Stimulated activated memory B cell treated with anti-CD40 and anti-IgM and Interleukin-4, amounts not matched to agents 10 μg/mL and 1 μg/mL and 100 μg/mL, for 72 hours (primary cell): Measurements from ENCODE around the gene CRIP3.

Experiments
- ATAC-seq: fragments of 150-1000 bp; cut with Tn5 transposase; 2 replicates; pipeline ENCODE4 v1.10.0; 2021
- H3K27ac Mint-ChIP-seq: one replicate; pipeline ENCODE4 v1.8.0; 2022; ENCODE audit warnings: mild to moderate bottlenecking, mixed read lengths
- H3K27me3 Mint-ChIP-seq: one replicate; pipeline ENCODE4 v1.8.0; 2022; ENCODE audit warnings: mixed read lengths
- H3K36me3 Mint-ChIP-seq: one replicate; pipeline ENCODE4 v1.8.0; 2022; ENCODE audit warnings: mixed read lengths
- H3K4me1 Mint-ChIP-seq: one replicate; pipeline ENCODE4 v1.8.0; 2022; ENCODE audit warnings: mixed read lengths
- H3K4me3 Mint-ChIP-seq: one replicate; pipeline ENCODE4 v1.8.0; 2022; ENCODE audit warnings: mild to moderate bottlenecking, moderate library complexity, mixed read lengths
- H3K9me3 Mint-ChIP-seq: one replicate; pipeline ENCODE4 v1.8.0; 2022; ENCODE audit warnings: mixed read lengths

Gene CRIP3

DNA sequence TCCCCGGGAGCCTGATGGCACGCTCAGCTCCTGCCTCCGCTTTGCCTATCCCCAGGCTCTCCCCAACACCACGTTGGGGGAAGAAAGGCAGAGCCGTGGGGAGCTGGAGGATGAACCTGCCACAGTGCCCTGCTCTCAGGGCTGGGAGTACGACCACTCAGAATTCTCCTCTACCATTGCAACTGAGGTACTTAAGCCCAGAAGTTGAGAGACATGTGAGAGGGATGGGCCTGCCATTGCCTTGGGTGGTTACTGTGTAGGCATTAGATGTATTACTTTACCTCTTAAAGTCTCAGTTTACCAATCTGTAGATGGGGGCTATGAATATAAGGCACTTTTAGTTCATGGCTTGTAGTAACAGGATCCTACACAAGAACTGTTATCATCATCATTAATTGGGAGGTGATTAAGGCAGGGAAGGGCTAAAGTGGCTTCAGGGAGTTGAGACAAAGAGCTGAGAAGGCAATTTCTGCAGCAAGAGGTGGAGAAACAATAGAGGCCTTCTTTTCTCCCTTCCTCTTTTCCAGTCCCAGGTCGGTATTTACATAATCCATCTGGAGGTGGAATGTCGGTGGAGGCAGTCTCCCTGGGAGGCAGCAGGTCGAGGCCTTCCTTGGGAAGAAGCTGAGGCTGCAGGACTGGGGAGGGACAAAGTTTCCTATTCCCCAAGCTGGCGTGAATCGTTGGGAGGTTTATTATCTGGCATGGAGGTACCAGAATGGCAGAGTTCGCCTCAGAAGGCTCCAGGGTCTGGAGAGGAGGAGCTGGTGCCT is 9.9 kb downstream of the CRIP3 start:
- Mint-ChIP-seq H3K4me1 (peaks cover 8% of the 10 kb centered on the region), H3K27me3 (peaks cover 10% of the 10 kb centered on the region), H3K9me3 (no peaks in the 10 kb centered on the region), H3K27ac (no peak overlapping the region), H3K36me3 (no peaks in the 10 kb centered on the region), H3K4me3 (no peak overlapping the region)
- ATAC-seq, result no peak

GRCh38 chr6:43297644-43298564 is 10.7 kb downstream of the CRIP3 start, which contains the start of gene SLC22A7:
SLC22A7 (plus strand) TSS chr6:43298260; CDS start chr6:43298359, 99 bp downstream.
- H3K27ac Mint-ChIP-seq, result no peak within 1 kb of the TSS

GRCh38 chr6:43296780-43297497 is 11.7 kb downstream of the CRIP3 start:
- Mint-ChIP-seq H3K27ac (no peak overlapping the region), H3K9me3 (no peaks in the 10 kb centered on the region), H3K4me1 (peaks cover 8% of the 10 kb centered on the region)

More at GRCh38 chr6:43297644-43298564, 10.7 kb downstream of the CRIP3 start, which contains the start of gene SLC22A7:
- Mint-ChIP-seq H3K9me3 (no peaks in the 10 kb centered on the region), H3K4me1 (peaks cover 8% of the 10 kb centered on the region), H3K27me3 (peaks cover 10% of the 10 kb centered on the region), H3K36me3 (no peaks in the 10 kb centered on the region), H3K4me3 (no peak within 1 kb of the TSS)
- ATAC-seq, result no peak

DNA sequence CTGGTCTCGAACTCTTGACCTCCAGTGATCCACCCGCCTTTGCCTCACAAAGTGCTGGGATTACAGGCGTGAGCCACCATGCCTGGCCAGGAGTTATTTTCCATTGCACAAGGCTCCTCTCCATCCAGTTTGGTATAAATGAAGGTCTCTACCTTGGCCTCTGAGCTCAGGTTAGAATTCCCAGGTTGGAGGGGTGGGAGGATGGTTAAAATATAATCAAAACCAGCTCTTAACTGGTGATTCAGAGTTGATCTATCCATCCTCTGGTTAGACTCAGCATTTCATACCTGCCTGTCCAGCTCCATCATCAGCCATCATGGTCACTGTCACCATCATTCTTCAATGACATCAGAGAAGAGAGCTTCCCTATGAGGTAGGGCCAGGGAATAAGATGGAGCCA is 13.2 kb downstream of the CRIP3 start:
- H3K4me1 Mint-ChIP-seq, result peaks cover 8% of the 10 kb centered on the region
- no peaks in the 10 kb centered on the region for H3K36me3 Mint-ChIP-seq
- H3K9me3 Mint-ChIP-seq, result no peaks in the 10 kb centered on the region
- no peak overlapping the region for H3K27ac Mint-ChIP-seq
- H3K4me3 Mint-ChIP-seq, result no peak overlapping the region
- H3K27me3 Mint-ChIP-seq, result peaks cover 9% of the 10 kb centered on the region
- no peak for ATAC-seq

More at GRCh38 chr6:43296780-43297497, 11.7 kb downstream of the CRIP3 start:
- Mint-ChIP-seq H3K27me3 (peaks cover 10% of the 10 kb centered on the region), H3K4me3 (no peak overlapping the region), H3K36me3 (no peaks in the 10 kb centered on the region)
- no peak for ATAC-seq

DNA sequence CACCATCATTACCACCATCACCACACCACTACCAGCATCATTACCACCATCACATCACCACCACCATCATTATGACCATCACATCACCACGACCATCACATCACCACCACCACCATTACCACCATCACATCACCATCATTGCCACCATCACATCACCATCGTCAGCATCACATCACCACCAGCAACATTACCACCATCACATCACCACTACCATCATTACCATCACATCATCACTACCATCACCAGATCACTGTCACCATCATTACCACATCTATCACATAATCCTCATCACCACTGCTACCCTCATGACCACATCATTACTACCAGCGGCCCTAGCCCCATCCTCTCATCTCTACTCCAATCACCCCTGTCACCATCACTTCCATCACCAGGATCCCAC is 14.1 kb downstream of the CRIP3 start:
- no peak for ATAC-seq
- Mint-ChIP-seq H3K9me3 (no peaks in the 10 kb centered on the region), H3K4me1 (no peaks in the 10 kb centered on the region), H3K36me3 (no peaks in the 10 kb centered on the region), H3K27ac (no peak overlapping the region), H3K27me3 (peaks cover under 1% of the 10 kb centered on the region), H3K4me3 (no peak overlapping the region)

- Mint-ChIP-seq H3K27me3 (no peaks in the 10 kb centered on the region), H3K4me3 (no peak overlapping the region), H3K27ac (no peak overlapping the region), H3K4me1 (no peaks in the 10 kb centered on the region), H3K9me3 (no peaks in the 10 kb centered on the region), H3K36me3 (no peaks in the 10 kb centered on the region)
- no peak for ATAC-seq
Measured at GRCh38 chr6:43293698-43294097, 14.9 kb downstream of the CRIP3 start.

DNA sequence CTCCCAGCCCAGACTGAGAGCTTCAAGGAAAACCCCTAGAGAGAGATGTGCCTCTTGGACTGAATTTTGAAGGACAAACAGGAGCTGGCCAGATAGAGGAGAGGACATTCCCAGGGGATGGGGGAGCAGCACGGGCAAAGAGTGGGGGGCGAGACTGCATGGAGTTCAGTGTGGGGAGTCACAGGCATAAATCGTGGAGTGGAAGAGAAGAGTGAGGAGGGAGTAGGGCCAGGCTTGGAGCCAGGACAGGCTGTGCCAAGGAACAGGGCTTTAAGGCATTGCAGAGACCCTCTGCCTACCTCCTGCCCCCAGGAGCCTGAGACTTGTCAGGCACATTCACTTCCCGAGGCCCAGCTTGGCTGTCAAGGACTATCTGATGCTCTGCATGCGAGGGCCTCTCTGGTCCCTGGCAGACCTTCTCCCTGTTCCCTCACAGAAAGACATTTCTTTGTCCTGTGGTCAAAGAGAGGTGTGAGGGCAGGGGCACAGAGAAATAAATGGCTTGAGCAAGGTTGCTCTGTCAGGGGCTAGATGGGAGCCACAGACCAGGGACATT is 15.8 kb downstream of the CRIP3 start:
- Mint-ChIP-seq H3K4me3 (no peak overlapping the region), H3K9me3 (no peaks in the 10 kb centered on the region), H3K4me1 (peaks cover 3% of the 10 kb centered on the region), H3K36me3 (no peaks in the 10 kb centered on the region), H3K27me3 (peaks cover 7% of the 10 kb centered on the region), H3K27ac (no peak overlapping the region)
- no peak for ATAC-seq

DNA sequence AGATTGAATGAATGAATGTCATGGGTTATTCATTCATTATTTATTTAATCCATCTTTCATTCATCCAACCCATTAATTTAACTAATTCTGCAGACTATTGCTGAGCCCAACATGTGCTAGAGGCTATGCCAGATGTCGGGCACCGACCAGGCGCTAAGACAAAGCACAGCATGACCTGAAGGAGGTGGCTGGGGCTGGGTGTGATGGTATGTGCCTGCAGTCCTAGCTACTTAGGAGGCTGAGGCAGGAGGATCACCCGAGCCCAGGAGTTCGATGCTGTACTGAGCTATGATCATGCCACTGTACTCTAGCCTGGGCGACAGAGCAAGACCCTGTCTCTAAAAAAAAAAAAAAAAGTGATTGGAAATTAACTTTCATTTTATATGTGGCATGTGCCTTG is 16.3 kb downstream of the CRIP3 start:
- no peak for ATAC-seq
- Mint-ChIP-seq H3K27me3 (peaks cover 12% of the 10 kb centered on the region), H3K4me1 (peaks cover 8% of the 10 kb centered on the region), H3K27ac (no peak overlapping the region), H3K9me3 (no peaks in the 10 kb centered on the region), H3K36me3 (no peaks in the 10 kb centered on the region), H3K4me3 (no peak overlapping the region)

- Mint-ChIP-seq H3K4me3 (no peak overlapping the region), H3K9me3 (no peaks in the 10 kb centered on the region), H3K27me3 (peaks cover 18% of the 10 kb centered on the region), H3K27ac (no peak overlapping the region), H3K36me3 (no peaks in the 10 kb centered on the region), H3K4me1 (peaks cover 15% of the 10 kb centered on the region)
- no peak for ATAC-seq
Measured at GRCh38 chr6:43291708-43292107, 16.9 kb downstream of the CRIP3 start.

GRCh38 chr6:43290905-43291355 is 17.7 kb downstream of the CRIP3 start:
- no peak overlapping the region for H3K27ac Mint-ChIP-seq
- ATAC-seq, result no peak
- H3K4me3 Mint-ChIP-seq, result no peak overlapping the region
- no peaks in the 10 kb centered on the region for H3K9me3 Mint-ChIP-seq
- peaks cover 17% of the 10 kb centered on the region for H3K4me1 Mint-ChIP-seq
- no peaks in the 10 kb centered on the region for H3K36me3 Mint-ChIP-seq
- H3K27me3 Mint-ChIP-seq, result peaks cover 26% of the 10 kb centered on the region

DNA sequence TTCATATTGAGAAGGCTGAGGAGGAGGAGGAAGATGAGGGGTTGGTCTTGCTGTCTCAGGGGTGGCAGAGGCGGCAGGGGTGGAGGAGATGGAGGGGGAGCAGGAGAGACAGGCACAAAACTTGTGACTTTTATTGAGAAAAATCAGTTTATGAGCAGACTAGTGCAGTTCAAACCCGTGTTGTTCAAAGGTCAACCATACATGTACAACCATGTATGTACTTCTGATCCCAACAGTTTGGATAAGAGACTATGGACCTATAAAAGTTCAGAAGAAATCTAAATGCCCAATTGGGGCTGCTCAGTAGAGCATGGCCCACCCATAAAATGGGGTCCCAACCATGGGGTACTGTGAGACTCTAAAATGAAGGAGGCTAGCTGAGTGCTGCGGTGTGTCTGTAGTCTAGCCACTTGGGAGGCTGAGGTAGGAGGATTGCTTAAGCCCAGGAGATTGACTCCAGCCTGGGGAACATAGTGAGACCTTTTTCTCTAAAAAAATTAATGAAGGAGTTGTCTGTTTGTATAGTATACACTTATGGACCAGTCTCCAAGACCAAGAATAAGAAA is 18.2 kb downstream of the CRIP3 start:
- no peaks in the 10 kb centered on the region for H3K9me3 Mint-ChIP-seq
- peaks cover 22% of the 10 kb centered on the region for H3K4me1 Mint-ChIP-seq
- peaks cover 31% of the 10 kb centered on the region for H3K27me3 Mint-ChIP-seq
- no peak overlapping the region for H3K4me3 Mint-ChIP-seq
- no peak overlapping the region for H3K27ac Mint-ChIP-seq
- no peak for ATAC-seq
- H3K36me3 Mint-ChIP-seq, result no peaks in the 10 kb centered on the region

DNA sequence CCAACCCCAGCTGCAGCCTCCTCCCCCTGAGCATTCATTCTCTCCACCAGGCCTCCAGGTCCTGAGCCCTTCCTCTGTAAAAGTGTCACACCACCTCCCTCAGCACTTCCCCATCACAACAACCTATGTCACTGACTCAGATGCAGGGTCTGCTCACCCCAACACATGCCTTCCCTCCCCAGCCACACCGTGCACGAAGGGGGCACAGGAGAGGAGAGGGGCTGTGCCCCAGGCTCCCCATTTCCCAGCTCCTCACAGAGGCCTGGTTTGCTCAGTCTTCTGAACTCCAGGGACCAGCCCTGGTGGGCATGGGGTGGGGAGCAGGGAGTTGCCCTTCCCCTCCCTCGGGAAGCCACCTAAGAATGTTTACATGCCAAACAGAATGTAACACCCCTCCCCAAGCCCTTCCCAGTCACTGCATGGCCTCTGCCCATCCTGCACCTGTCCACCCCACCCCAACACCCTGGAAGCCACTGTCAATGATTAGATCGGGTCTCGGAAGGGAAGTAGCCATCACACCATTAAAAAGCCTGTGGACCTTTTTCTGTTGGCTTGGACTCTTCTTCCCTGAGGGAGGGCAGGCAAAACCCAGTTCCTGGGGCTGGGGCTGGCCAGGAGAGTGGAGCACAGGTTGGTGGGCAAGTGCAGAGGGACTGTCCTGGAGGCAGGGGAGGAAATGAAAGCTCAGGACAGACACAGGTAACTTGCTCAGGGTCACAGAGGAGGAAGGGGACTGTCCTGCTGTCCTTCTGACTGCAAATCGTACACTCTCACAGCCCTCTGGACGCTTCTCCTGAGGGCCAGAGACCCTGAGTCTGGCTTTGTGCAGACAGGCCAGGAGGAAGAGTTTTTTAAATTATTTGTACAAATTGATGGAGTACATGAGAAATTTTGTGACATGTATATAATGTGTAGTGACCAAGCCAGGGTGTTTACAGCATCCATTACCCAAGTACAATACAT is 20.6 kb downstream of the CRIP3 start:
- Mint-ChIP-seq H3K27ac (no peak overlapping the region), H3K36me3 (no peaks in the 10 kb centered on the region), H3K4me3 (no peak overlapping the region), H3K4me1 (peaks cover 22% of the 10 kb centered on the region), H3K9me3 (no peaks in the 10 kb centered on the region), H3K27me3 (peaks cover 36% of the 10 kb centered on the region)
- peak; percentile 49 for ATAC-seq

GRCh38 chr6:43286980-43287716 is 21.5 kb downstream of the CRIP3 start:
- no peak overlapping the region for H3K27ac Mint-ChIP-seq
- no peaks in the 10 kb centered on the region for H3K9me3 Mint-ChIP-seq

More at GRCh38 chr6:43286980-43287716, 21.5 kb downstream of the CRIP3 start:
- peak; percentile 6 for ATAC-seq
- Mint-ChIP-seq H3K36me3 (no peaks in the 10 kb centered on the region), H3K27me3 (peaks cover 44% of the 10 kb centered on the region), H3K4me3 (no peak overlapping the region), H3K4me1 (peaks cover 28% of the 10 kb centered on the region)
